PC-9 (cell line): ENCODE data around the gene BRD3OS.
"Not testable (repeated sequence)": the region's sequence is repeated elsewhere in the genome, so short reads cannot be mapped to it uniquely, and the experiment has no call there.

Experiments used
- CTCF ChIP-seq: fragments of 200-600 bp; sonication (generic); conservative IDR thresholded peaks from 2 replicates; pipeline ENCODE4 v1.6.1; 2017; ENCODE audit warnings: mixed run types, antibody characterized with exemption, mild to moderate bottlenecking, moderate library complexity
- EZH2 ChIP-seq: fragments of 200-600 bp; sonication (generic); IDR thresholded peaks from 2 replicates; pipeline ENCODE4 v1.8.0; 2017; ENCODE audit warnings: antibody characterized with exemption, low read depth

- TF ChIP-seq CTCF, EZH2: not testable (repeated sequence)
Observed at GRCh38 chr9:134075689-134076088, 50.4 kb downstream of the BRD3OS start.
